GM18867 (cell line): ENCODE results near the gene LAMA3.
A peak's percentile ranks its signal among the peaks of the same experiment; 100 is the strongest.

ENCODE experiments used
- ATAC-seq: cut with Tn5 transposase; IDR thresholded peaks from one replicate; pipeline ENCODE4 v1.9.1; 2021; ENCODE audit warnings: mild to moderate bottlenecking, moderate library complexity; ENCODE audit not compliant: unreplicated experiment

Gene LAMA3

GRCh38 chr18:23930002-23930401 lies 240.7 kb downstream of the LAMA3 start:
- ATAC-seq, result no peak

- no peak for ATAC-seq
Observed at GRCh38 chr18:23932385-23933067, 243.3 kb downstream of the LAMA3 start.

- ATAC-seq, result no peak
Observed at GRCh38 chr18:23933407-23933806, 244.2 kb downstream of the LAMA3 start.

GRCh38 chr18:23934252-23934651 lies 245.0 kb downstream of the LAMA3 start:
- ATAC-seq, result no peak

GRCh38 chr18:23934863-23935262 lies 245.6 kb downstream of the LAMA3 start:
- ATAC-seq, result no peak

- no peak for ATAC-seq
Observed at GRCh38 chr18:23935804-23936203, 246.6 kb downstream of the LAMA3 start.

GRCh38 chr18:23936381-23936958 lies 247.2 kb downstream of the LAMA3 start:
- ATAC-seq, result no peak

GRCh38 chr18:23938043-23938756 lies 248.9 kb downstream of the LAMA3 start:
- no peak for ATAC-seq

- no peak for ATAC-seq
Observed at GRCh38 chr18:23938901-23939341, 249.7 kb downstream of the LAMA3 start.

GRCh38 chr18:23939366-23939765 lies 250.1 kb downstream of the LAMA3 start:
- no peak for ATAC-seq

GRCh38 chr18:23939896-23940295 lies 250.6 kb downstream of the LAMA3 start:
- no peak for ATAC-seq

- ATAC-seq, result no peak
Observed at GRCh38 chr18:23941791-23942190, 252.5 kb downstream of the LAMA3 start.

GRCh38 chr18:23943104-23943503 lies 253.9 kb downstream of the LAMA3 start:
- peak; percentile 85 for ATAC-seq

- no peak for ATAC-seq
Observed at GRCh38 chr18:23943903-23944624, 254.8 kb downstream of the LAMA3 start.

- ATAC-seq, result peak; percentile 48
Observed at GRCh38 chr18:23945416-23946079, 256.3 kb downstream of the LAMA3 start.

- ATAC-seq, result no peak
Observed at GRCh38 chr18:23949863-23950262, 260.6 kb downstream of the LAMA3 start.

GRCh38 chr18:23950644-23951043 lies 261.4 kb downstream of the LAMA3 start:
- no peak for ATAC-seq

- no peak for ATAC-seq
Observed at GRCh38 chr18:23951206-23951605, 262.0 kb downstream of the LAMA3 start.

GRCh38 chr18:23953984-23954383 lies 264.7 kb downstream of the LAMA3 start:
- no peak for ATAC-seq

- no peak for ATAC-seq
Observed at GRCh38 chr18:23956483-23956882, 267.2 kb downstream of the LAMA3 start.

GRCh38 chr18:23958036-23958435 lies 268.8 kb downstream of the LAMA3 start:
- ATAC-seq, result no peak
